CD14-positive monocyte (primary cell): Measurements from ENCODE around the gene PLXNA2. TPM values are rescaled to one million over a fixed set of nuclear protein-coding genes. Genes with fewer than 3 reads are reported as not detected.
A peak's percentile ranks its signal among the peaks of the same experiment; 100 is the strongest.

ENCODE experiments used
- DNase-seq, 3 donors: peaks; one replicate each; pipeline ENCODE4 v3.0.0-alpha.2; 2011 to 2022
- H2AFZ ChIP-seq: 2 replicates; pipeline ENCODE4 v1.6.0; 2012; ENCODE audit warnings: mild to moderate bottlenecking, low read depth, low read length, inconsistent platforms; ENCODE audit not compliant: insufficient read depth, poor library complexity, severe bottlenecking
- H3K27ac ChIP-seq, 2 donors: 1 replicate in 1 of 2; 2 replicates in 1 of 2; pipeline ENCODE4 v1.5.1; 2012 to 2013; ENCODE audit warnings: low read length in 2 of 2, control low read depth in 1 of 2, inconsistent platforms in 1 of 2, low read depth in 1 of 2, mild to moderate bottlenecking in 1 of 2
- H3K27me3 ChIP-seq, 2 donors: one replicate each; pipeline versions ENCODE4 v1.6.0 to v1.6.1; 2011 to 2013; ENCODE audit warnings: low read length in 2 of 2; ENCODE audit not compliant: control insufficient read depth in 2 of 2, insufficient read depth in 2 of 2
- H3K36me3 ChIP-seq, 2 donors: replicated peaks in 1 of 2; 1 replicate in 1 of 2; 2 replicates in 1 of 2; pipeline versions ENCODE4 v1.5.1 to v1.6.1; 2012 to 2013; ENCODE audit warnings: low read length in 2 of 2, control low read depth in 1 of 2, inconsistent platforms in 1 of 2, mild to moderate bottlenecking in 1 of 2; ENCODE audit not compliant: insufficient read depth in 2 of 2, control insufficient read depth in 1 of 2
- H3K4me1 ChIP-seq, 2 donors: 1 replicate in 1 of 2; 2 replicates in 1 of 2; pipeline versions ENCODE4 v1.5.1 to v1.6.1; 2012 to 2013; ENCODE audit warnings: low read length in 2 of 2, control low read depth in 1 of 2, inconsistent platforms in 1 of 2, mild to moderate bottlenecking in 1 of 2, moderate library complexity in 1 of 2; ENCODE audit not compliant: insufficient read depth in 2 of 2, control insufficient read depth in 1 of 2
- H3K4me2 ChIP-seq: replicated peaks from 2 replicates; pipeline ENCODE3; 2012; ENCODE audit warnings: low read length, moderate library complexity, mild to moderate bottlenecking; ENCODE audit not compliant: poor library complexity, severe bottlenecking; ENCODE audit errors: extremely low read depth
- H3K4me3 ChIP-seq, 3 experiments: fragments of 200-600 bp in 1 of 3; sonication (generic) in 1 of 3; replicated peaks in 1 of 3; 1 replicate in 2 of 3; 2 replicates in 1 of 3; pipeline ENCODE4 v1.5.1; 2011 to 2013; ENCODE audit warnings: low read length in 3 of 3, mild to moderate bottlenecking in 3 of 3, control low read depth in 2 of 3, low read depth in 2 of 3, inconsistent platforms in 1 of 3, moderate library complexity in 1 of 3
- H3K79me2 ChIP-seq: 2 replicates; pipeline ENCODE4 v1.6.0; 2012; ENCODE audit warnings: mild to moderate bottlenecking, control low read depth, inconsistent platforms, low read length, moderate library complexity; ENCODE audit not compliant: insufficient read depth
- H3K9ac ChIP-seq: 2 replicates; pipeline ENCODE4 v1.6.0; 2017; ENCODE audit warnings: low read length, mild to moderate bottlenecking; ENCODE audit not compliant: insufficient read depth, poor library complexity, severe bottlenecking
- H3K9me3 ChIP-seq, 2 donors: replicated peaks in 1 of 2; 1 replicate in 1 of 2; 2 replicates in 1 of 2; pipeline versions ENCODE4 v1.5.1 to v1.6.1; 2012 to 2013; ENCODE audit warnings: low read length in 2 of 2, control low read depth in 1 of 2; ENCODE audit not compliant: control insufficient read depth in 1 of 2, insufficient read depth in 1 of 2
- H4K20me1 ChIP-seq: 2 replicates; pipeline ENCODE4 v1.6.0; 2012; ENCODE audit warnings: mild to moderate bottlenecking, low read length, control low read depth, moderate library complexity; ENCODE audit not compliant: insufficient read depth
- H3K27ac Mint-ChIP-seq, 7 donors: one replicate each; pipeline ENCODE4 v1.8.0; 2020; ENCODE audit warnings: mild to moderate bottlenecking in 7 of 7, mixed read lengths in 7 of 7, moderate library complexity in 6 of 7, inconsistent platforms in 2 of 7
- H3K27me3 Mint-ChIP-seq, 3 donors: one replicate each; pipeline ENCODE4 v1.8.0; 2021 to 2022; ENCODE audit warnings: low read depth in 3 of 3, mild to moderate bottlenecking in 3 of 3, mixed read lengths in 3 of 3, moderate library complexity in 3 of 3, inconsistent platforms in 1 of 3
- H3K36me3 Mint-ChIP-seq, 2 donors: one replicate each; pipeline ENCODE4 v1.8.0; 2020; ENCODE audit warnings: mixed read lengths in 2 of 2, inconsistent platforms in 1 of 2, mild to moderate bottlenecking in 1 of 2
- H3K4me1 Mint-ChIP-seq: one replicate; pipeline ENCODE4 v1.8.0; 2020; ENCODE audit warnings: mild to moderate bottlenecking, mixed read lengths
- H3K4me3 Mint-ChIP-seq, 2 donors: one replicate each; pipeline ENCODE4 v1.8.0; 2020; ENCODE audit warnings: mild to moderate bottlenecking in 2 of 2, mixed read lengths in 2 of 2, moderate library complexity in 1 of 2
- H3K9me3 Mint-ChIP-seq, 7 donors: one replicate each; pipeline ENCODE4 v1.8.0; 2020 to 2022; ENCODE audit warnings: mixed read lengths in 7 of 7, mild to moderate bottlenecking in 6 of 7, moderate library complexity in 6 of 7, inconsistent platforms in 2 of 7
- WGBS: methylation state at CpG from one replicate; pipeline ENCODE4 v1.1.5; 2013; ENCODE audit warnings: missing lambda C conversion rate; ENCODE audit not compliant: insufficient coverage; 5-methylcytosine and 5-hydroxymethylcytosine counted together
- intact Hi-C, 2 donors: fragments of 100-400 bp; cut with micrococcal nuclease; formaldehyde crosslinking; loops; one replicate each; pipeline versions ENCODE4 v1.15.0 to v1.15.1; 2023
- polyA plus RNA-seq, 3 donors: library from polyadenylated mRNA; depleted of rRNA in 1 of 3; unstranded in 2 of 3; stranded (reverse) in 1 of 3; fragments of 300-500 nt in 2 of 3; fragments of >200 nt in 1 of 3; fragmentation: Illumina TruSeq in 2 of 3; gene quantifications; 1 replicate in 2 of 3; 2 replicates in 1 of 3; pipeline ENCODE4 v1.2.3, GENCODE V29; 2012 to 2021
- TF ChIP-seq, protein P1 (sequence below): fragments of 200-600 bp; IDR thresholded peaks from one replicate; pipeline ENCODE4 v1.8.0; 2022; ENCODE audit warnings: antibody characterized with exemption, mild to moderate bottlenecking

Gene PLXNA2
- polyA plus RNA-seq, 3 donors = 0.75 to 2.1 (median 1.1) TPM

DNA sequence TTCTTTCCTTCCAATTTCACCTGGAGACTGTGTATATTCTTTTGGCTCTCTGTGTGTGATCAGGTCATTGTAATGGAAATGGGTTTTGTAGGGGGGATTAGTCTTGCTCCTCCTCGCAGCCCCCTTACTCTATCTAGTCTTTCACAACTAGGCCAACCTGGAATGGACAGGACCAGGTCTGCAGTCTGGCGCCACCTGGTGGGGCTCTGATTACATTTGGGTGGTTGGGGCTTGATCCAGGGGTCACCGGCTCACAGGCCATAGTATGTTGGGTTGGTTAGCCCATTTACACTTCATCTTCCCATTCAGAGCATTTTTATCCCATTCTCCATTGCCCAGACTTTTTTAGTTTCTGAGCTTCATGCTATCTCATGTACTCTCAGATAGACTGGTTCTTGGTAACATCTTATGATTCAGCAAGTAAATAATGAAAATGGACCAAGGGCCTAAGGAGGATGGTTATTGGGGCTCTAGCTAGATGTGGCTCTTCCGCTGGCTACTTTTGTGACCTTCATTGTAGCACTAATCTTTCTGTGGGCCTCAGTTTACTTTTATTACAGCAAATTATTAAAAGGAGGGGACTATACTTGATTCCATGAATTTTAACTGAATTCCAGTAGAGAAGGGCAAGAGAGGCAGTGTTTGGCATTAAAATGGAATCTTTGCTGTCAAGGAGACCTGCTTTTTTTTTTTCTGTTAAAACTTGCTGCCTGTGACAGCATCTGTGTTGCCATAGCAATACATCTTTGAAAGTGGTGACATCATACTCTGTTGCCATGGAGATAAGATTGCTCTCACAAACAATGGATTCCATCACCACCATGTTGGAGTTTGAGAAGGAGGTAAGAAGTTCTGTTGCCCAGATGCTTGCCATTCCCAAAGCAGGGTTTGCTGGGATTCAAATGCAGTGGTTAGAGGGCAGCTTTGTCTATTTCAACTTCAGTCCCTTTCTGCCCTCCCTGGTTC lies 150.1 kb downstream of the PLXNA2 start:
- Histone ChIP-seq H3K4me1 (no peaks in the 10 kb centered on the region), H3K9ac (no peak overlapping the region), H3K27me3 (no peaks in the 10 kb centered on the region), H3K79me2 (no peaks in the 10 kb centered on the region), H3K9me3 (no peaks in the 10 kb centered on the region), H2AFZ (no peak overlapping the region), H3K4me3 (no peak overlapping the region), H3K27ac (no peak overlapping the region), H3K4me2 (no peak overlapping the region), H4K20me1 (no peaks in the 10 kb centered on the region), H3K36me3 (no peaks in the 10 kb centered on the region)
- H3K36me3 Mint-ChIP-seq = peaks cover 0 to 7% of the 10 kb centered on the region in 2 donors
- peaks cover 0 to 6% (median 3%) of the 10 kb centered on the region in 3 donors for H3K27me3 Mint-ChIP-seq
- intact Hi-C loops = loop anchor here (1.0 to 10.0 kb wide), 2 partner anchors 69 to 73 kb away; no protein-coding TSS in a partner anchor
- peak overlapping the region in 3 of 7 donors; percentile 13 to 47 (median 30) for H3K27ac Mint-ChIP-seq
- WGBS = no CpG with 5 or more reads among the region's 4 CpGs
- TF ChIP-seq, protein P1, sequence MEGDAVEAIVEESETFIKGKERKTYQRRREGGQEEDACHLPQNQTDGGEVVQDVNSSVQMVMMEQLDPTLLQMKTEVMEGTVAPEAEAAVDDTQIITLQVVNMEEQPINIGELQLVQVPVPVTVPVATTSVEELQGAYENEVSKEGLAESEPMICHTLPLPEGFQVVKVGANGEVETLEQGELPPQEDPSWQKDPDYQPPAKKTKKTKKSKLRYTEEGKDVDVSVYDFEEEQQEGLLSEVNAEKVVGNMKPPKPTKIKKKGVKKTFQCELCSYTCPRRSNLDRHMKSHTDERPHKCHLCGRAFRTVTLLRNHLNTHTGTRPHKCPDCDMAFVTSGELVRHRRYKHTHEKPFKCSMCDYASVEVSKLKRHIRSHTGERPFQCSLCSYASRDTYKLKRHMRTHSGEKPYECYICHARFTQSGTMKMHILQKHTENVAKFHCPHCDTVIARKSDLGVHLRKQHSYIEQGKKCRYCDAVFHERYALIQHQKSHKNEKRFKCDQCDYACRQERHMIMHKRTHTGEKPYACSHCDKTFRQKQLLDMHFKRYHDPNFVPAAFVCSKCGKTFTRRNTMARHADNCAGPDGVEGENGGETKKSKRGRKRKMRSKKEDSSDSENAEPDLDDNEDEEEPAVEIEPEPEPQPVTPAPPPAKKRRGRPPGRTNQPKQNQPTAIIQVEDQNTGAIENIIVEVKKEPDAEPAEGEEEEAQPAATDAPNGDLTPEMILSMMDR = peak; percentile 83
- peak; percentile 33 to 62 (median 50) for DNase-seq
- H3K4me1 Mint-ChIP-seq = no peaks in the 10 kb centered on the region
- no peak overlapping the region for H3K4me3 Mint-ChIP-seq
- no peaks in the 10 kb centered on the region for H3K9me3 Mint-ChIP-seq

DNA sequence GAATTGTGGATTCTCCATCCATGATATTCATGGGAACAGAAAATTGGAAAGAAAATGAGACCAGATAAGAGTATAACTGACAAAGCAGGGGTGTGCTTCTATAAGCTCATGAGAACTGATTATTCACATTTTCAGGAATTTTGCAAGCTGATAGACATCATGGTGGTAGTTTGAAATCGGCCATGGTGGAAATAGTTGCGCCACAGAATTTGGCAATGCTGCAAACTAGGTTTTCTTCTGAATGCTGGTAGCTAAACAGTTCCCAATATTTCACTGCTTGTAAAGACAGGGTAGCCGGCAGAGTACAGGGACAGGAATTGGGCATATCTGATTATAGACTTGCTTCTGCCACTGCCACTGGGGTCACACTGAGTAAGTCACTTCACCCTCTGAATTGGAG lies 151.1 kb downstream of the PLXNA2 start:
- Histone ChIP-seq H3K9ac (no peak overlapping the region), H3K4me1 (no peaks in the 10 kb centered on the region), H3K27me3 (no peaks in the 10 kb centered on the region), H4K20me1 (no peaks in the 10 kb centered on the region), H3K9me3 (no peaks in the 10 kb centered on the region), H3K4me2 (no peak overlapping the region), H3K27ac (no peak overlapping the region), H2AFZ (no peak overlapping the region), H3K79me2 (no peaks in the 10 kb centered on the region), H3K4me3 (no peak overlapping the region), H3K36me3 (no peaks in the 10 kb centered on the region)
- Mint-ChIP-seq H3K4me3 (no peak overlapping the region), H3K36me3 (peaks cover 0 to 7% of the 10 kb centered on the region in 2 donors), H3K27me3 (peaks cover 0 to 4% (median 3%) of the 10 kb centered on the region in 3 donors), H3K4me1 (no peaks in the 10 kb centered on the region), H3K9me3 (no peaks in the 10 kb centered on the region), H3K27ac (no peak overlapping the region)
- intact Hi-C loops = loop anchor here (1.0 to 10.0 kb wide), 2 partner anchors 68 to 72 kb away; no protein-coding TSS in a partner anchor
- 80% methylated on average over 1 of the region's 3 CpGs for WGBS
- TF ChIP-seq, protein P1 = no peak
- DNase-seq = no peak
